RWPE2 (cell line): ENCODE data around the gene ZHX3.

Source experiments
- ATAC-seq: fragments of 200-7000 bp; cut with Tn5 transposase; 3 replicates; pipeline ENCODE4 v1.9.1; 2021; ENCODE audit warnings: low read depth
- DNase-seq: peaks from one replicate; pipeline ENCODE4 v3.0.0-alpha.2; 2020; ENCODE audit warnings: low spot score
- H3K27ac ChIP-seq: fragments of 450-650 bp; 2 replicates; pipeline ENCODE4 v1.5.1; 2017; ENCODE audit warnings: mild to moderate bottlenecking; ENCODE audit not compliant: poor library complexity, severe bottlenecking
- H3K27me3 ChIP-seq: fragments of 250-450 bp; sonication (Bioruptor Pico); 2 replicates; pipeline ENCODE4 v1.5.1; 2021; ENCODE audit warnings: mild to moderate bottlenecking, moderate library complexity; ENCODE audit not compliant: insufficient read depth, poor library complexity, severe bottlenecking
- H3K36me3 ChIP-seq: fragments of 250-450 bp; sonication (Bioruptor Pico); 2 replicates; pipeline ENCODE4 v1.5.1; 2020; ENCODE audit warnings: low read depth, mild to moderate bottlenecking, moderate library complexity
- H3K4me1 ChIP-seq: fragments of 250-450 bp; sonication (Bioruptor Pico); 2 replicates; pipeline ENCODE4 v1.5.1; 2021; ENCODE audit warnings: mild to moderate bottlenecking, moderate library complexity; ENCODE audit not compliant: insufficient read depth, poor library complexity, severe bottlenecking
- H3K4me3 ChIP-seq: fragments of 250-450 bp; sonication (Bioruptor Pico); 2 replicates; pipeline ENCODE4 v1.5.1; 2021; ENCODE audit warnings: mild to moderate bottlenecking, moderate library complexity; ENCODE audit not compliant: severe bottlenecking
- H3K9me3 ChIP-seq: fragments of 250-450 bp; sonication (Bioruptor Pico); 2 replicates; pipeline ENCODE4 v1.5.1; 2021; ENCODE audit warnings: mild to moderate bottlenecking, moderate library complexity; ENCODE audit not compliant: severe bottlenecking
- TF ChIP-seq, protein P1 (sequence below): fragments of 450-650 bp; IDR thresholded peaks from one replicate; pipeline ENCODE4 v1.5.1; 2017; ENCODE audit warnings: mild to moderate bottlenecking, moderate library complexity; ENCODE audit not compliant: poor library complexity, severe bottlenecking

The ZHX3 gene

DNA sequence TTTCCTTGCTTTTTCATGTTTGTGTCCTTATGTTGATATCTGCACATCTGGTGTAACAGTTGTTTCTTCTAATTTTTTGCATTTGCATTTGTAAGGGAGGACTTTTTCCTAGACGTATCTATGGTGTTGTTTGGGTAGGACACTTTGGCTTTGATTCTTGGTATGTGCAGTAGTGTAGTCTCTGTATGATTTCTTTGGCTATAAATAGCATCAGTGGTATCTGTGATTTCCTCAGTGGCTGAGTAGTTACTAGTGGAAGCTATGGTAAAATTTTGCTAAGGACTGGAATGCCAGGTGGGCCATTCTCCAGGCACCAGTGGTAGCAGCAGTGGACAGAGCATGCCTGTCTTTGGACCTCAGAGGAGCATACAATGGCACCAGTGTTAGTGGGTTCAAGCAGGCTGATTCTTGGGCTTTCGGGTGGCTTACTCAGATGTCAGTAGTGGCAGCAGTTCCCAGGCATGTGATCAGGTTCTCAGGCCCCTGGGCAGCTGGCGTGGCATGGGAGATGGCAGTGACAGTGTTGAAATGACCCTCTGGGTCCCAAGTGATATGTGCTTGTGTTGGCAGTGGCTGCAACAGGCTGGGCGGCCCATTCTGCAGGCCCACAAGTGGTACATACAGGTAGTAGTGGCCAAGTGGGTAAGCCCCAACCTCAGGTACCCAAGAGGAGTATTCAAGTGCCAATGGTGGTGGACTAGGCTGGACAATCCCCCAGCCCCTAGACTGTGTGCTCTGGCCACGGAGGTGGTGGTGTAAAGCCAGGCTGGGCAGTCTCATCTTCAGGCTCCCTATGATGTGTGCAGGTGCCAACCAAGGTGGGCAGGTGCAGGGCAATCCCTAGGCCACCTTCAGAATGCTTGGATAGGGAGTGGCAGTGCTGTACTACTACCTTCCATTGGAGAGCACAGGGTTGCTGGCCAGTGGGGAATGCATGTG, 125.7 kb downstream of the ZHX3 start:
- ATAC-seq (peak; percentile 10; the same call in 1 of the 3 replicates), DNase-seq (peak; percentile 75)
- H3K36me3 ChIP-seq: 0 out of 2 replicates have a peak, but pooled peaks cover 5% of the 10 kb centered on the region
- no peaks in the 10 kb centered on the region for H3K27me3 ChIP-seq
- H3K27ac ChIP-seq: no peak overlapping the region
- H3K9me3 ChIP-seq: peaks cover 12% of the 10 kb centered on the region
- no peak overlapping the region for H3K4me3 ChIP-seq
- no peaks in the 10 kb centered on the region for H3K4me1 ChIP-seq
- TF ChIP-seq, protein P1, sequence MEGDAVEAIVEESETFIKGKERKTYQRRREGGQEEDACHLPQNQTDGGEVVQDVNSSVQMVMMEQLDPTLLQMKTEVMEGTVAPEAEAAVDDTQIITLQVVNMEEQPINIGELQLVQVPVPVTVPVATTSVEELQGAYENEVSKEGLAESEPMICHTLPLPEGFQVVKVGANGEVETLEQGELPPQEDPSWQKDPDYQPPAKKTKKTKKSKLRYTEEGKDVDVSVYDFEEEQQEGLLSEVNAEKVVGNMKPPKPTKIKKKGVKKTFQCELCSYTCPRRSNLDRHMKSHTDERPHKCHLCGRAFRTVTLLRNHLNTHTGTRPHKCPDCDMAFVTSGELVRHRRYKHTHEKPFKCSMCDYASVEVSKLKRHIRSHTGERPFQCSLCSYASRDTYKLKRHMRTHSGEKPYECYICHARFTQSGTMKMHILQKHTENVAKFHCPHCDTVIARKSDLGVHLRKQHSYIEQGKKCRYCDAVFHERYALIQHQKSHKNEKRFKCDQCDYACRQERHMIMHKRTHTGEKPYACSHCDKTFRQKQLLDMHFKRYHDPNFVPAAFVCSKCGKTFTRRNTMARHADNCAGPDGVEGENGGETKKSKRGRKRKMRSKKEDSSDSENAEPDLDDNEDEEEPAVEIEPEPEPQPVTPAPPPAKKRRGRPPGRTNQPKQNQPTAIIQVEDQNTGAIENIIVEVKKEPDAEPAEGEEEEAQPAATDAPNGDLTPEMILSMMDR: no peak

DNA sequence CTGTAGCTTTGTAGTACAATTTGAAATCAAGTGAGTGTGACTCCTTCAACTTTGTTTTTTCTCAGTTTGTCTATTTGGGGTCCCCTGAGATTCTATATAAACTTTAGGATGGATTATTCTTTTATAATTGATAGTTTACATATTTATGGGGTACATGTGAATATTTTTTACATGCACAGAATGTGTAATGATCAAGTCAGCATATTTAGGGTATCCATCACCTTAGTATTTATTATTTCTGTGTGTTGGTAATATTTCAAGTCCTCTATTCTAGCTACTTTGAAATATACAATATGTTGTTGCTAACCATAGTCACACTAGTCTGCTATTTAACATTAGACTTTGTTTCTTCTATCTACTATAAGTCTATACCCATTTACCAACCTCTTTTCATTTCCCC, 129.9 kb downstream of the ZHX3 start:
- Histone ChIP-seq H3K9me3 (peaks cover 10% of the 10 kb centered on the region), H3K36me3 (peaks cover 9% of the 10 kb centered on the region), H3K4me1 (no peaks in the 10 kb centered on the region), H3K27ac (no peak overlapping the region), H3K27me3 (no peaks in the 10 kb centered on the region), H3K4me3 (no peak overlapping the region)
- TF ChIP-seq, protein P1: no peak
- ATAC-seq: no peak
- no peak for DNase-seq

DNA sequence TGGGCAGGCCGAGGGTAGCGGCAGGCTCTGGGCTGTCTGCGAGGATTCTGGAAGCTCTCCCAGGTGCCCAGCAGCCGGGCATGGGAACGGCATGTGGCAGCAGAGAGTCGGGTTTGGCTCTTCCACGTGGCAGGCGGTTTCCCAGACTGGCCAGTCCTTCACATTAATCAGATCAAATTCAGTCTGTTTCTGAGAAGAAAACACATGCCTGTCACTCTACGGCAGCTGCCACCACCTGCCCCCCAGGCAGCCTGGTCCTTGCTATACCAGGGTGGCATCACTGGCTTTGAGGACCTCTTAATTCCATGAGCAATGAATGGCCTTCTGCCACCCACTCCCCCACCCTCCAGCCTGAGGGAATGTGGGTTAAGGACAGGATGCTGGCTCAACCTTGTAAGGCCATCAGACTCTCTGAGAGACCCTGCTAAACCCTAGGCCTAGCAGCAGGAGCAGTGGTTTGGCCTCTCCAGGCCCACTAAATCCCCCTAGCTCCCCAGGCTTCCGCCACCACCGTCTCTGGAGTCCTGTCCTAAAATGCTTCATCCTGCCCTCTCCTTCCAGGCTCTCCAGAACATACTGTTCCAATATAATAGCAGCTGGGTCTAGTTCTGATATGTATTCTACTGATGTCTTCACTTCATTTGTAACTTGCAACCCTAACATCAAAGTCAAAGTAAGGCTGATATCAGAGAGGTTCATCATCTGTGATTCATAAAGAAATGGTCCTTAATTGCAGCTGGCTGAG, 132.3 kb downstream of the ZHX3 start:
- H3K27ac ChIP-seq: no peak overlapping the region
- peak; percentile 72 for DNase-seq
- no peak for ATAC-seq

DNA sequence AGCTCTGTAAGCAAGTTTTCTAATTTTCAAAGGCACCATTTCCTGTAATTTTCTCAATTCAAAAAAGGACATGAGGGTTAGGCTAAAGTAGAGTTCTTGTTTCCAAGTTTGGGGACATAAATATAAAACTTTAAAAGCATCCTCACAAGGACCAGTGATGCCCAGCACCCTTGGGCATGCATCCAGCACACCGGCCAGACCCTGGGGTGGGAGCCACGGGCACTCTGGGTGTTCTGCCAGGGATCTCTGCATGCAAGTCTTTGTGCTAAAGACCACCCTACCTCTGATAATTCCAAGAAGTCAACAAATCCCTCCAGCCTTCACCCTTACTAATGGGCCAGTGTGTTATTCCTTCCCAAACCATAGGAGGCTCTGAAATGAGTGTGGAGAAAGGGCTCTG, 133.7 kb downstream of the ZHX3 start:
- H3K27ac ChIP-seq: no peak overlapping the region
- no peaks in the 10 kb centered on the region for H3K27me3 ChIP-seq
- H3K4me1 ChIP-seq: no peaks in the 10 kb centered on the region
- ATAC-seq (no peak), DNase-seq (peak; percentile 58)
- H3K4me3 ChIP-seq: no peak overlapping the region
- no peaks in the 10 kb centered on the region for H3K9me3 ChIP-seq
- TF ChIP-seq, protein P1: no peak
- H3K36me3 ChIP-seq: peaks cover 16% of the 10 kb centered on the region

More for the DNA sequence above, 132.3 kb downstream of the ZHX3 start:
- H3K27me3 ChIP-seq: no peaks in the 10 kb centered on the region
- no peaks in the 10 kb centered on the region for H3K4me1 ChIP-seq
- TF ChIP-seq, protein P1: no peak
- H3K9me3 ChIP-seq: peaks cover 2% of the 10 kb centered on the region
- H3K36me3 ChIP-seq: peaks cover 14% of the 10 kb centered on the region
- H3K4me3 ChIP-seq: no peak overlapping the region
